ENCODE measurements around the gene NEMP1.
"Not testable (repeated sequence)": the region's sequence is repeated elsewhere in the genome, so short reads cannot be mapped to it uniquely, and the experiment has no call there.

Gene NEMP1

DNA sequence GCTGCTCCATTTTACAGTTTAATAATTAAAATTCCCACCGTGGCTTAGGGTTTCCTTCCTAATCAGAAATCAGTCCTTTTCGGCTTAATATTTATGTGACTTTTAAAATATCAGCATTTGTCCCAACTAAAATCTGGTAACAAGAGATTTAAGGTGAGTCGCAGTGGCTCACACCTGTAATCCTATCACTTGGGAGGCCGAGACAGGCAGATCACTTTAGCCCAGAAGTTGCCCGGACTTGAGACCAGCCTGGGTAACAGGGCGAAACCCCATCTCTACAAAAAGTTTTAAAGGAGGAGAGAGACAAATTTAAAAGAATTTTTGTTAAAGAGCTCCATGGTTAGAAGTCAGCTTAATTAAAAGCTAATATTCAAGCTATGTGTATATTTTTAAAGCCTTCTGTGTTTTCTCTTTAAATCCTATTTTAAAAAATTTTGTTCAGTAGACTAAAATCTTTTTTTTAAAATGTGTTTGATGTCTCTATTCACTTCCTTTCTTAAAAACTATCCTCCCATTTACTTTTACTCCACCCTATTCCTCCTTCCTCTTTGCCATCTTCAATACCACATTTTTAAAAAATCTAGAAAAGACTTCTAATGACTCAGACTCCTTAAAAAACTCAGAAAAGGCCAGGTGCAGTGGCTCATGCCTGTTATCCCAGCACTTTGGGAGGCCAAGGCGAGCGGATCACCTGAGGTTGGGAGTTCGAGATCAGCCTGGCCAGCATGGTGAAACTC lies 58.4 kb downstream of the NEMP1 start:
- DNase-seq, result no peak

DNA sequence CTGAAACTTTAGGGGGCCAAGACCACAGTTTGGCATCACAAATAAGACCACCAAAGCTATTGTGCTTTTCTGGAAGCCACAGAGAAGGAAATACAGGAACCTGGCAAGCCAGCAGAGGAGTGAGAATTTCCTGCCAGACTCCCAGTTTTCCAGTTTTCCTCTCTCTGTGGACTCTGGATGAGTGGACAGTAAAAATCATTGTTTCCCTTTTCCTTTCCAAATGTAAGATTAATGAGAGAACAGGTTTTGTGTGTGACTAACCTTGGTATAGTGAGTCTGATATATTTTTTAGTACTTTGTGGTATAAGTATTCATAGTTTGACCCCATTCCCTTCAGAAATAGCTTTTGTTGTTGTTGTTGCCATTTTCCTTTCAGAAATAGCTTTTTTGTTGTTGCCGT lies 59.7 kb downstream of the NEMP1 start:
- DNase-seq, result no peak

DNA sequence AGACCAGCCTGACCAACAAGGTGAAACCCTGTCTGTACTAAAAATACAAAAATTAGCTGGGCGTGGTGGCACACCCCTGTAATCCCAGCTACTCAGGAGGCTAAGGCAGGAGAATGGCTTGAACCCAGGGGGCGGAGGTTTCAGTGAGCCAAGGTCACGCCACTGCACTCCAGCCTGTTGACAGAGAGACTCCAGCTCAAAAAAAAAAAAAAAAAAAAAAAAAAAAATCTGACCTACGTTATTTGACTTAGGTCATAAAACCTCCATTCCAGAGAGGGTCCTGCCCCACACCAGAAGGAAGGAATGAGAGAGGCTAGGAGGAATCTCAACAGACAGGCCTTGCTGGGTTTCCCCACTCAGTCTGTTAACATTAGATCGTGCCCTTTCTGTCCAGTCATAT lies 60.2 kb downstream of the NEMP1 start:
- DNase-seq, result not testable (repeated sequence)

DNA sequence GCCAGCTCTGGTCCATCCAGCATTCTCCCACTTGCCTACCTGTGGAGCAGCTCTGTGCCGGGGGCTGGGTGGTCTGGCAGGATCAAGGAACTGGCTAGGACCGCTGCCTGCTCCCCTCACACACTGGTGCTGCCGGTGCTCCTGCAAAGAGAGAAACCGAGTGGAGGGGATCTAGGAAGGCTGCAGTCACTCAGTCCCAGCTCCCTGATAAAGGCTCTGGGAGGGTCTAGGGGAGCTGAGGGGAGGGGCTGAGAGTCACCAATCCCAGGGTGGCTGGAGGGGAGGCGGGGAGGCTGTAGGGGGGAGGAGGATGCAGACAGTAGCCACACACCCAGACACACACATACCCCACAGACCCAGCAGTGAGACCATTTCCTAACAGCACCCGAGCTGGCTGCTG lies 62.2 kb downstream of the NEMP1 start, which contains the start of gene TAC3:
TSS of gene TAC3 (minus strand) at position 182 of the 400 bp plus-strand sequence. CDS start 732 bp downstream, outside the sequence.
- DNase-seq, result no peak

DNA sequence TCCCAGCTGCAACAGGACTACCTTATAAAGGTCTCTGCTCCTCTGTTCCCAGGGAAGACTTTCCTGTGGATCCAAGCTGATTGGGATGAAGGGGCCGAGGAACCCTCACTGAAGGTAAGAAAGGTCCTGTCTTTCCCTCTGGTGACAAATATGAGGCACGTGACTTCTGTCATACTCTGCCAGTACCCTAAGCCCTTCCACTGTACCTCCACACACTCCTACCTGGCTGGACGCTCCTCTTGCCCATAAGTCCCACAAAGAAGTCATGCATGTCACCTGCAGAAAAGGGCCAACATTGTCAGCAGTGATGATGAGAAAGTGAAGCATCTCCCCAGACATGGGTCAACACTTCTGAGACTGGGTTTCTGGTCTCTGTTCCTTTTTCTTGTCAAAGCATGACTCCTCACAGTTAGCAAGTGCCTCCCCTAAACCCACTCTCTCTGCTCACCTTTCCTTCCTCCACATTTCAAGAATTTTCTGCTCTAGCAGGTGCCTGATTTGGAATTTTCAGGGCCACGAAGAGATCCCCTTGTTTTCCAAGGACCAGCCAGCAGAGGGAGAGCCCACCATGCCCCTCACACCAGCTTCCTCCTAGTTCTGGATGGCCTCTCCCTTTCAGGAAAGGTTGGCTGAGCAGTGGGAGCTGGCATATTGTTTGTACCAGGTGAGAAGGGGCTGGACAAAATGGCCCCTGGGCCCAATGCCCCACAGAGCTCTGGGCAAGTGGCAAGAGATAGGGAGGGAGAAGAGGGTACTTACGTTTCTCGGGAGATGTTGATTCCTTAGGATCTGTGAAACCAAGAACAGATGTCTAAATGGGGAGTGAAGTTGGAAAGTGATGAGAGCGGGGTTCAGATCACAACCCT lies 65.8 kb downstream of the NEMP1 start:
- no peak for DNase-seq

DNA sequence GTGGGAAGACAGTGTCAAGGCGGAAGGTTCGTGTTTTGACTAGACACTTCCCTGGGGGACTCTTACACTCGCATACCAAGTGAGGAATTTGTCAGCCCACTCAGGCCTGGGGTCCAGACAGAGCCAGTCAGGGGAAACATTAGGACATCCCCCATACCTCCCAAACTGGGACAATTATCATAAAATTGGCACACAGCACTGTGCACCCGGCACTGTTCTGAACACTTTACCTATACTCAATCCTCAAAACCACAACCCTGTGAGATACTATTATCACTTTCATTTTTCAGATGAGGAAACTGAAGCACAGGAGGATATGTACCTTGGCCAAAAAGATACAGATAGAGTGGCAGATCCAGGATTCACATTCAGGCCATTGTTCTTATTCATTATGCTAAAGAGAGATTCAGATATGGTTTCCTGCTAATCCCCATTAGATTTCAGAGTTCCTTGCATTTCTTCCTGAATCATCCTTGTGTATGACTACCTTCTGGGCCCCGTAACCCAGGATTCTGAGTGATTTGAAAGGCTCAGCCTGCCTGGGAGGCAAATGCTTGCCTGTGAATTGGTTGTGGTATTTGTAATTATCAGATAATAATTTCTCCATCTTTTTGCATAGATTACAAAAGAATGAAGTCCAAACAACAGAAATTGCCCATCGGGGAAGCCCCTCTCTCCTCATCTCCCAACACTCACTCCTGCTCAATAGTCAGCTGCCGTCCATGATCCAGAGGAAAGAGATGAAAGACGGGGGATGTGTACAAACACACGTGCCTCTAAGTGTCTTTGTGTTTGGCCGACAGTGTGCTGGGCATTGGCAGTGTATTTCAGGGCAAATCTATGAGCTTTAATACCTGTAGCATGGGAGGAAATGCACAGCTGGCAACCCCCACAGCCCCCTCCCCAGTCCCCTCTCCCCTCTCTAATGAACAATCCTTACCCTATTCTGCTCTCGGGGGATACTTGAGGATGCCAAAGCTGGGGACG lies 66.9 kb downstream of the NEMP1 start:
- no peak for DNase-seq

DNA sequence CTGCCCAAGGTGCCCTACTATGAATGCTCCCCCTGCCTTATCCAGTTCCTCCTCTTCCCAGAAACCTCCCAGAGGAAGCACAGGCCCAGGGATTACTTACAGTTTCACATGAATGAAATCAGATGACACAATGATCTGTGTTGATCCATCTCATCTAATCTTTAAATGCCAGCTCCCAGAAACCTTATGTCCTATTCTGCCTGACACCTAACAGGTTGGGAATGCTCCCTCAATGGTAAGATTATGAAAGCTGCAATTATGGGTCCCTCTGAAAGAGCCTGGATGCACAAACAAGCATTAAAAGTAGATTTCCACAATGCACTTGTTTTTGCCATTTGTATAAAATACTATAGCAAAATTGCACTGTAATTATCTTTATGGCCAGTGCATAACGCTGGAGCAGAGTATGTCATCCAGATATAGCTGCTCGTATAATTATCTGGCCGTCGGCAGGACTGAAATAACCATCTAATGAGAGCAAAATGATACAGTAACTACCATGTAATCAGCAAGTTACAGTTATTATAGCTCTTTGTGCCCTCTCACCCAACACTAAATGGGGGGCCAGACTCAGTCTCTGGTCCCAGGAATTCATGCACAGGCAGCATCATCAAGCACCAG lies 67.9 kb downstream of the NEMP1 start:
- DNase-seq, result no peak

DNA sequence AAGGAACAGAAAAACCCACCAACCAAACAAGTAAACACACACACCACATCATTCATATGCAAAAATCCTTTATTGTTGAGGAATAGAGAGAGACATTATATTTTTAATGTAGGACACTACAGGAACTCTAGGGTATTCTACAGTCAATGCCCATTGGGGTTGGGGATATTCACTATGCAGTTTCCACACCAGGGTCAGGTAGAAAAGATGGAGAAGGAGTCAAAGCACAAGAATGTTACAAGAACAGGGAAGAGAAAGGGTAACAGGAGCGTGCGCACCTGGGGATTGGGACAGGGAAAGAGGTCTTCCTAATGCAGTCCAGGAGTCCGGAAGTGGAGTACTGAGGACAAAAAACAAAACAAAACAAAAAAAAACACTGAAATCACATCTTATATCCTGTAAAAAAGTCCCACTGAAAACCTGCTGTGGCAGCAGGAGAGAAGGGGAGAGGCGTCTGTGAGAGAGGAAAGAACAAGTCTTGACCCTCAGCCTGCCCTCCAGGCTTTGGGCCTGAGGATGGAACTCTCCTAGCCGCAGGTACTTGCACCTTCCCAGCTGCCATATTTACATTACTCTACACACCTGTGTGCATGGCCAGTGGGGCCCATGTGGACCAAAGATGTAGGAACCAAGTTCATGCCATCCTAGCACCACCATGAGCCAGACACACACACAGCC lies 68.5 kb downstream of the NEMP1 start:
- DNase-seq, result no peak

DNA sequence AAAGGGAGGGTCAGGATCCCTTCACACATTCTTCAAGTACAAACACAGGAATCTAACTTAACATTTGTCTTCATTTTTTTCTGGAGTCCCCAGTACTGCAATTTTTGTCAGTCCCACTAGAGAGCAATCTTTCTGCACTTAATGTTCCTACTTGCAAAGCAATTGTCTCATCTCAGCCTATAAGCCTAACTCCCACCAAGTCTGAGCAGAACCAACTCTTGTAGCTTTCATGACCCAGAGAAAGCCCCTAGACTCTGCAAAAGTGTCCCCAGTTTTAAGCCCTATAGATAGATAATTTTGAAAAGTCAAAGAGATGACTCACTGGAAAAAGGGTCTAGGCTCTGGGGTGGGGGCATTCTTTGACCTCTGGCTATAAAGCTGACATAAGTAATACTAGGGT lies 70.4 kb downstream of the NEMP1 start:
- peak; percentile 44 to 72 for DNase-seq

DNA sequence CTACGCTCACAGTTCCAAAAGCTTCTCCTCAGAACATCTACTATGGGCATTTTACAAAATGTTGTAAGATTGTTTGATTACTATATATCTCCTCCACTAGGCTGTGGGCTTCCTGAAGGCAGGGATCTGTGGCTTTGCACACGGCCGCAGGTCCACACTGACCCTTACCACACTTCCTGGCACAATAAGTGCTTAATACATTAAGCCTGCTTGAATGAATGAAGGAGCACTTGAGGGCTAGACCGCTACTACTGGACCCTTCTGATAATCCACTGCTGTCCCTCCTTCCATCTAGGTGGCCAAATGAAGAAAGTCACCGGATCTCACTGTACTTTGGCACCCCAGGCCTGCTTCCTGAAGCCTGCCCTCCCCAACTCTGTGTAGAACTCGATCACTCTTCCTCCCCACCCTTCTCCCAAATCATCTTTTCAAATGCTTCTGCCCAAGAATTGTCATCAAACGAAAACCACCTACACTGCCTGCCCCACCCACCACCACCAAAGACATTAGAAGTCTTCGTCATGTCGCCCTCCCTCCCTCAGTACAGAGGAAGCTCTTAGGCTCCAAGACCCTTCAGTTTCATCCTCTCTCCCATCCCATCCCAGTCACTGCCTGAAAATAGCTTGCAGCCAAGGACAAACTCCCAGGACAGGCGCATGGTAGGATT lies 71.6 kb downstream of the NEMP1 start:
- DNase-seq, result no peak

DNA sequence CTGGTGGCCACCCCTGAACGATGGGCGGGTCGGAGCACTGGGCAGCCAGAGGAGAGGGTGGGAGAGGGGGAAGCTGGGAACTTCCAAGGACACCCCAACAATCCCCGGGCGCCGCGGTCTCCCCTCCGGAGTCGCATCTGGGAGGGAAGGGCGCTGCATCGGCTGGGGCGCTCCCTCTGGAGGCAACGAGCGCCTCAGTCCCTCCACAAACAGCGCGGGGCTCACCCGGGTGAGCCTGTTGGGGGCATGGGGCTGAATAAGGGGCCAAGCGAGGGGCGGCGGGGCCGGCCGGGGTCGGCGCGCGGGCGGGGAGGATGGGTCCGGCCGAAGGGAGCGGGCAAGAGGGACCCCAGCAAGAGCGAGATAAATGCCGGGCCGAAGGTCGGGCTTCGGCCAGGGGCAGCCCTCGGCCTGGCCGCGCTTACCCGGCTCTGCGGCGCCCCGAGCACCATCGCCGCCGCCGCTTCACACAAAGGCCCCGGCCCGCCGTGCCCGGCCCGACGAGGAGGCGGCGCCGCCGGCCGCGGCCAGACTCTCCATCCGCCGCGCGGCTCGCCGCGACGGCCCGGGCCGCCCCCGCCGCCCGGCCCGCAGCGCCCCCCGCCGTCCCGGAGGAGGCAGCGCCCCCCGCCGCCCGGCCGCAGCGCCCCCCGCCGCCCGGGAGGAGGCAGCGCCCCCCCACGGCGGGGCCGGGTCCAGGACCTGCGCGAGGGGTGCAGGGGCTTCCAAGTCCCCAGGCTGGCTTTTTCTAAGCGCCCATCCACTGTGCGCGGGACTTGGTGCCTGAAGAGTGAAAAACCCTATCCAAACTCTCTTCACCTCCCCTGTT lies 72.4 kb downstream of the NEMP1 start, which contains the start of gene ZBTB39:
TSS of gene ZBTB39 (minus strand) at position 567 of the 829 bp plus-strand sequence. CDS start 1,629 bp downstream, outside the sequence.
- DNase-seq, result peak in 1 of 2 experiments; percentile 77

Data from NCI-H526 (cell line).